ENCODE data around the gene MAG. TPM values are rescaled to one million over a fixed set of nuclear protein-coding genes. Genes with fewer than 3 reads are reported as not detected.

Gene MAG
- polyA plus RNA-seq, 3 donors: 0.16 TPM; not detected in 2

- WGBS, 3 donors: 71 to 80% (median 71%) methylated on average over 17 of the region's 17 CpGs
- H3K27ac ChIP-seq (ENCODE audit: low read depth, low read length): no peak overlapping the region
Observed at GRCh38 chr19:35262101-35262761, 29.7 kb upstream of the MAG start.

GRCh38 chr19:35264268-35265125 lies 27.5 kb upstream of the MAG start:
- H3K27ac ChIP-seq (ENCODE audit: low read depth, low read length): no peak overlapping the region
- 57 to 78% (median 71%) methylated on average over 7 of the region's 7 CpGs for WGBS, 3 donors

DNA sequence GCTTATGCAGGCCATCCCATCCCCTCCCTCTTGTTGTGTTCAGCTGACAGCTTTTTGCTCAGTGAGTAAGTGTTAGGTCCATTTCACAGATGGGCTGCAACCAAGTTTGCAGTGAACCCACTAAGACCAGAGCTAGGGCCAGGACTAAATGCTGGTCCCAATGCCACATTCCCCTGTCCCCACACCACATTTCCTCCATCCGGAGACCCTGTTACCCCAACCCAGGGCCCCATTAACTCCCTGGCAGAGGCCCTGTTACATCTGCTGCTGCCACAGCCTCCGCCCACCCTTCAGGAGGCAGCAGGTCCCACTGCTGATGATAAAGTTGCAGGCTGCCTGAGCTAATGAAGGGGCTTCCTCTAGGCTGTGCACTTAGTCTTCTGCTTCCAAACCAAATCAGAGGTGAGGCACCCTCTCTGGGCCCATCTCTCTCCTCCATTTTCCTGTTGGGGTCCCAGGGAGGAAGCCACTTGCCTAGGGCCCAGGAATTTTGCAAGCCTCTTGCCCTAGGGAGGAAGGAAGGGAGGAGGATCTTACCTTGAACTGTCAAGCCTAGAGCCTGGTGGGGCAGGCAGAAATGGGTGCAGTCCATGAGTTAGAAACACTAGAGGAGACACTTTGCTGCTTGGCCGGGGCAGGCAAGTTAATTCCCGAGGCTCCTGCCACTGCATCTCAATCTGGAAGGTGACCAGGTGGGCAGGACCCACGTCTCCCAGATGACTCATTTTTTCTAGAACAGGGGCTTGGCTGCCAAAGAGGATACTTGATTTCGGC lies 26.6 kb upstream of the MAG start:
- H3K27ac ChIP-seq (ENCODE audit: low read depth, low read length): no peak overlapping the region
- WGBS, 3 donors: 41 to 55% (median 50%) methylated on average over 6 of the region's 6 CpGs

DNA sequence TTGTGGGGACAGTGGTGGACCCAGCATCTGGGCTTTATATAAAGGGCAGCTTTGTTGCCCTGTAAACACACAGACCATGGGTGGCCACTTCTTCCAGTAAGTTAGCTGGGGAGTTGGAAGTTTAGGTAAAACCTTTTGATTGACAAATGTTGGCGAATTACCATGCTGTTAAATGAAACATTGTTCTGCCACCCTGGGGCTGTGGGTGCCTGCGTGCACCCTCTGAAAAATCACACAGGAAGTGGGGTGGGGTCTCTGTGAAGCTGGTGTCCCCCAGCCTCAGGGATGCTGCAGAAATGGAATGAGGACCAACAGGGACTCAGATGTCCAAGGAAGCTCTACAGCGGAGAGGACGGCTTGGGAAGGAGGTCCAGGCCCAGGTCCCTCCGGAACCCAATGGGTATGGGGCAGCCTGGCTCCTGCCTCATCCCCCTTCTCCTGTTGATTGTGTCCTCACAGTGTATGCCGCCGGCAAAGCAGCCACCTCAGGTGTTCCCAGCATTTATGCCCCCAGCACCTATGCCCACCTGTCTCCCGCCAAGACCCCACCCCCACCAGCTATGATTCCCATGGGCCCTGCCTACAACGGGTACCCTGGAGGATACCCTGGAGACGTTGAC lies 26.0 kb upstream of the MAG start:
- H3K27ac ChIP-seq (ENCODE audit: low read depth, low read length): no peak overlapping the region
- WGBS, 3 donors: 79 to 91% (median 80%) methylated on average over 10 of the region's 10 CpGs

DNA sequence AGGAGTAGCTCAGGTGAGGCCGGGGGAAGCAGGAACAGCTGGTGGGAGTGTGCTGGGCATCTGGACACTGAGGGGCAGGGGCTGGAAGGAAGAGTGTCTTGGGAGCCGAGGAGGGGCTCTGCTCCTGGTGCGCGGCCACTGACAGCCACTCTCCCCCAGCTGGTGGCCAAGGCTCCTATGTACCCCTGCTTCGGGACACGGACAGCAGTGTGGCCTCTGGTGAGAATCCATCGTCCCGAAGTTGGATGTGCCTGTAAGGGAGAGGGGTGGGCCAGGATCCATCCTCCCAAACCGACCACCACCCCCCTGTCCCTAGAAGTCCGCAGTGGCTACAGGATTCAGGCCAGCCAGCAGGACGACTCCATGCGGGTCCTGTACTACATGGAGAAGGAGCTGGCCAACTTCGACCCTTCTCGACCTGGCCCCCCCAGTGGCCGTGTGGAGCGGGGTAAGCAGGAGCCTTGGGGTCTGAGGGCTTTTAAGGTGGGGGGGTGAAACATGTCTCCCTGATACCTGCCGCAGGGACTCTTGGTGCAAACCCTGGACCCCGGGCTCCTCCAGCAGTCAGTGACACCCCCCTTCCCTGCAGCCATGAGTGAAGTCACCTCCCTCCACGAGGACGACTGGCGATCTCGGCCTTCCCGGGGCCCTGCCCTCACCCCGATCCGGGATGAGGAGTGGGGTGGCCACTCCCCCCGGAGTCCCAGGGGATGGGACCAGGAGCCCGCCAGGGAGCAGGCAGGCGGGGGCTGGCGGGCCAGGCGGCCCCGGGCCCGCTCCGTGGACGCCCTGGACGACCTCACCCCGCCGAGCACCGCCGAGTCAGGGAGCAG lies 25.2 kb upstream of the MAG start:
- no peak overlapping the region for H3K27ac ChIP-seq (ENCODE audit: low read depth, low read length)
- WGBS, 3 donors: 40 to 45% (median 44%) methylated on average over 33 to 37 of the region's 39 CpGs

GRCh38 chr19:35267353-35267817 lies 24.6 kb upstream of the MAG start:
- no peak overlapping the region for H3K27ac ChIP-seq (ENCODE audit: low read depth, low read length)
- WGBS, 3 donors: 0 to 4% (median 1%) methylated on average over 26 to 40 of the region's 40 CpGs

- peak overlapping the region; percentile 83 for H3K27ac ChIP-seq (ENCODE audit: low read depth, low read length)
- WGBS, 3 donors: 0 to 1% (median 0%) methylated on average over 67 to 100 of the region's 100 CpGs
Observed at GRCh38 chr19:35267818-35268535, 24.0 kb upstream of the MAG start.

DNA sequence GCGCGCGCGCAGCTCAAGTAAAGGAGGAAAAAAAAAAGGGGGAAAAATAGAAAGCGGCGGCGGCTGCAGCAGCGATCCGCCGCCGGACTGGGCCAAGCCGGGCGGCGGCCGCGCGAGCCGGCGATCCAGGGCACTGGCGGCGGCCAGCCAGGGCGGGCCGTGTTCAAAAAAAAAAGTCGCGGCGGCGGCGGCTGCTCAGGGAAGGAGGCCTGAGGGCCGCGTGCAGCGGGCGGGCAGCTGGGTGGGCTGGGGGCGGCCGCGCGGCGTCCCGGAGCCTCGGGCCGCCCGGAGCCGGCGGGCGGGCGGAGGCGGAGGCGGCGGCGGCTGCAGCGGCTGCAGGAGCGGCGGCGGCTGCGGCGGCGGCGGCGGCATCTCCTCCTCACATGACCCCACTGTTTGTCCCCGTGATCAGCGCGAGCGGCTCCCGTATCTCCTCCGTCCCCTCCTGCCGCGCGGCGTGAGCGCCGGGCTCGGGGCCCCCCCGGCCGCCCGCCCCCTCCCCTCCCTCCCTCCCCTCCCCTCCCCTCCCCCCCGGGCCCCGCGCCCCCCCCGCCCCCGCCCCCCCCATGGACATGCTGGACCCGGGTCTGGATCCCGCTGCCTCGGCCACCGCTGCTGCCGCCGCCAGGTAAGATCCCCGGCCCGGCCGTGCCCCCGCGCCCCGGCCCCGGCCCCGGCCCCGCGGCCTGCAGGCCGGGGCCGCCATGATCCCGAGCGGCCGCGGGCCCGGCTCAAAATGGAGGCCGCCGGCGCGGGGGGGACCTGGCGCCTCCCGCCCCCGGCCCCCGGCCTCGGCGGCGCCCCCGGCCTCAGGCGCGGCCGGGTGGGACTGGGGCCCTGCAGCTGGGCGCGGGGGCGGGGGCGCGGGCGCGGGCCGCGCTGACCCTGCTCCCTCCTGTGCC lies 23.2 kb upstream of the MAG start, which contains the start of gene USF2:
Gene USF2 (plus strand): TSS at position 427 of the 902 bp plus-strand sequence. CDS start 140 bp downstream, at position 567.
- peak within 1 kb of the TSS; percentile 83 for H3K27ac ChIP-seq (ENCODE audit: low read depth, low read length)
- 0 to 1% (median 1%) methylated on average over 49 to 109 of the region's 126 CpGs for WGBS, 3 donors

DNA sequence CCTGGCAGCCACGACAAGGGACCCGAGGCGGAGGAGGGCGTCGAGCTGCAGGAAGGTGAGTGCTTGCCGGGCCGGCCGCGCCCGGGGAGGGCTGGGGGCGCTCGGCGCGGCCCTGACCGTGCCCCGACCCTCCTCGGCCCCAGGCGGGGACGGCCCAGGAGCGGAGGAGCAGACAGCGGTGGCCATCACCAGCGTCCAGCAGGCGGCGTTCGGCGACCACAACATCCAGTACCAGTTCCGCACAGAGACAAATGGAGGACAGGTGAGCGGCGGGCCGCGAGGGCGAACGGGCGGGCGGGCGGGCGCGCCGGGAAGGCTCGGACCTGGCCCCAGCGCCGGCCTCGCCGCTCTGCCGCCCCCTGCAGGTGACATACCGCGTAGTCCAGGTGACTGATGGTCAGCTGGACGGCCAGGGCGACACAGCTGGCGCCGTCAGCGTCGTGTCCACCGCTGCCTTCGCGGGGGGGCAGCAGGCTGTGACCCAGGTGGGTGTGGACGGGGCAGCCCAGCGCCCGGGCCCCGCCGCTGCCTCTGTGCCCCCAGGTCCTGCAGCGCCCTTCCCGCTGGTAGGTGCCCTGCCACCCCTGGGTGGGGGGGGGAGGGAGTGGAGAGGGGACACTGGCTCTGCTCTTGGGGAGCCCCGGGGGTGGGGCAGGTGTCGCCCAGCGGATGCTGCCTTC lies 22.4 kb upstream of the MAG start:
- H3K27ac ChIP-seq (ENCODE audit: low read depth, low read length): peak overlapping the region; percentile 21
- 4 to 5% (median 4%) methylated on average over 32 to 66 of the region's 66 CpGs for WGBS, 3 donors

DNA sequence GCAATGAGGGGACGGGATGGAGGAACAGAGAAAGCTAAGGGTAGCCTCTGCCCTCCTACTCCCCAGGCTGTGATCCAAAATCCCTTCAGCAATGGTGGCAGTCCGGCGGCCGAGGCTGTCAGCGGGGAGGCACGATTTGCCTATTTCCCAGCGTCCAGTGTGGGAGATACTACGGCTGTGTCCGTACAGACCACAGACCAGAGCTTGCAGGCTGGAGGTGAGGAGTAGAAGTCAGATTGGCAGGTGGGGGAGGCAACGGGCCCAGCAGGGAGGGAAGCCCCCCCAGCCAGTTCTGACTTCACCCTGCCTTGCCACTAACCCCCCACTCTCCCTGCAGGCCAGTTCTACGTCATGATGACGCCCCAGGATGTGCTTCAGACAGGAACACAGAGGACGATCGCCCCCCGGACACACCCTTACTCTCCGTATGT lies 21.6 kb upstream of the MAG start:
- 85 to 89% (median 88%) methylated on average over 15 to 16 of the region's 16 CpGs for WGBS, 3 donors
- H3K27ac ChIP-seq (ENCODE audit: low read depth, low read length): no peak overlapping the region

DNA sequence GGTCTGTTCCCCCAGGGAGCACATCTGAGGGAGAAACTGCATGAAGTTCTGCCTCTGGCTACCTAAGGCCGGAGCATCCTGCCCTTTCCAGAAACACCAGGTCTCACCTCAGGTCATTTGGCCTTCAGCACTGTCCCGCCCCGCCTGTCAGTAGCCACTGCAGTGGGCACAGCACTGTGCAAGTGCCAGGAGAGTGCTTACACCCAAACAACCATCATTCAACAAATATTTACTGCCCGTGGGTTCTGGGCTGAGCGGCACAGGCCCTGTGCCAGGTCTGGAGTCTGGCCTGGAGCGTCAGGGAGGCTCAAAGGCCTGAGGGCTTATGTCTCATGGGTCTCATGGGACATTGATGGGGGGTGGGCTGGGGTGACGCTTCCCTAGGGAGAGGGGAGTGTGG lies 20.4 kb upstream of the MAG start:
- H3K27ac ChIP-seq (ENCODE audit: low read depth, low read length): no peak overlapping the region
- 73 to 90% (median 79%) methylated on average over 7 of the region's 7 CpGs for WGBS, 3 donors

- 75 to 92% (median 78%) methylated on average over 16 of the region's 16 CpGs for WGBS, 3 donors
Observed at GRCh38 chr19:35272122-35272719, 19.7 kb upstream of the MAG start.

GRCh38 chr19:35272954-35273649 lies 18.9 kb upstream of the MAG start:
- 78 to 84% (median 82%) methylated on average over 10 of the region's 10 CpGs for WGBS, 3 donors
- no peak overlapping the region for H3K27ac ChIP-seq (ENCODE audit: low read depth, low read length)

More at GRCh38 chr19:35272122-35272719, 19.7 kb upstream of the MAG start:
- no peak overlapping the region for H3K27ac ChIP-seq (ENCODE audit: low read depth, low read length)

DNA sequence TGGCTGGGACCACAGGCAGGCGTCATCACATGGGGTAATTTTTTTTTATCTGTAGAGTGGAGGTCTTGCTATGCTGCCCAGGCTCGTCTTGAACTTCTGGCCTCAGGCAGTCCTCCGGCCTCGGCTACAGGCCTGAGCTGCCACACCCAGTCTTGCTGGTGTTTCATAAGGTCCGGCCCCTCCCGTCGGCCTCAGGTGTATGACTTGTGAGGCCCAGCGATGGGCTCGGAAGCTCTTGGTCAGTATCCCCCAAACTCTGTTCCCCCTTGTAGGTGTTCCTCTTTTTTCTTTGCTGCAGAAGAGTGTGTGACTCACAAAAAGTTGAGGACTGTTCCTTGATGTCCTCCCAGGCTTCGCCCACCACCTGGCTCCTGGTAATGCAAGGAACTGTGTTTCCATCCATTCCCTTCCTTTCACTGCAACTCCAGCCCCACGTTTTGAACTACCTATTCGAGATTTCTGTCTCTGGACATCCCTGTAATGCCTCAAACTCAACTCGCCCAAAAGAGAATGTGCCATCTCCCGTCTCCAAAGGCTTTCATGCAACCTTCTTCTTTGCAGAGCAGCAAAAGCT lies 18.2 kb upstream of the MAG start:
- WGBS, 3 donors: 69 to 88% (median 77%) methylated on average over 14 of the region's 14 CpGs
- H3K27ac ChIP-seq (ENCODE audit: low read depth, low read length): no peak overlapping the region
